GM15510 (cell line): ENCODE measurements around the gene DR1.

Source experiments
- POLR2A ChIP-seq: IDR thresholded peaks from 3 replicates; pipeline ENCODE4 v1.6.1; 2011; ENCODE audit warnings: borderline replicate concordance; ENCODE audit not compliant: insufficient read length; ENCODE audit errors: extremely low read depth

Gene DR1

GRCh38 chr1:93345633-93346420 lies at the start of gene DR1:
DR1 (plus strand) TSS chr1:93345907; CDS start chr1:93346646, 739 bp downstream.
- peak; percentile 95 for TF ChIP-seq POLR2A

- TF ChIP-seq POLR2A, result no peak
These were observed 49.1 kb upstream of the DR1 start for GRCh38 chr1:93296555-93297154.

DNA sequence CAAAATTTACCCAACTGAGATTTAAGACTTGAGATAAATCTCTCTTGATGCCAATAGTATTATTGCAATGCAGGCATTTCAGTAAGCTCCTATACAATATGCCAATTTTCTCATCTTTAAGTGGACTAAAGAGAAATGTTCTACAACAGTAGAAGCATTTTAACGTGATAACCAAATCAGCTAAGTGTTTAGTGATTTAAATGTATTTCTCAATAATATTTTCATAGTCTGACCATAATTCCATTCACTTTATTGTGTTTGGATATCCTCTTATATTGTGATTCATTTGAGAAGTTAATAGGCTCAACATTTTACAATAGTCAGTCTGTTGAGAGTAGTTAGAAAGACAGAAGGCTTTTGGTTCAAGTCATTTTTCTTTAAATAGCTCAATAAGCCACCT lies 44.6 kb upstream of the DR1 start:
- TF ChIP-seq POLR2A, result no peak

DNA sequence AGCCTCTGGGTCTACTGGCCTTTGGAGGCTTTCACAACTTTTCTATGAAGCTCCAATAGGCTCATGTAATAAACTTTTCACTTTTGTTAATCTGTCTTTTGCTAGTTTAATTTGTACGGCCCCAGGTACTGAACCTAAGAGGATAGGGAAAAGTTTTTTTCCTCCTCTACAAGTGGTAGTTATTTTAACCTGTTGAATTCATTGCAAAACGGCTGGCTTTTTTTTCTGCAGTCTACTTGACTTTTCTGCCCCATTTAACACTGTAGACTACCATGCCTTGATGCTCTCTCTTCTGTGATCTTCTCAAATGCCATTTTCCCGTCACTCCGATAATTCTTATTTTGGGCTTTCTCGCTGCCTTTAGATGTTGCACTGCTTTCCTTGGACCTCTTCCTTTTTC lies 43.6 kb upstream of the DR1 start:
- no peak for TF ChIP-seq POLR2A

DNA sequence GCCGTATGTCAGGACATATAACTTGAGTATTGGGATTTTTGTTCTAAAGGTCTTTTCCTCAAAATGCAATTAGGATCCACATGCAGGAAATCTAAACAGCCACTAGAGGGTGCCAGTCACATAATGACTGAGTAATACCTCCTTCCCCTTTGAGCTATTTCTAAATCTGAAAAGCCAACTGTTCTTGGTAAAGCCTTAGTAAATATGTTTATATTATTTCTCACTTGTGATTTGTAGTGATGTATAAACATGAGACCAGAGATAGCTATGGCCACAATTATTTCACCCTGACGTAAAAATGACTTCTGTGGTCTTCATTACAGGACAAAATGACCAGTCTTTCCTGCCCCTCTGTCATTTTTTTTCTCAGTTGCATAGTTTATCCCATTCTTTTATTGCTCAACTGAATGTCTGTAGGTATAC lies 41.0 kb upstream of the DR1 start:
- no peak for TF ChIP-seq POLR2A

- TF ChIP-seq POLR2A, result no peak
These were observed 38.8 kb upstream of the DR1 start for GRCh38 chr1:93306920-93307319.

DNA sequence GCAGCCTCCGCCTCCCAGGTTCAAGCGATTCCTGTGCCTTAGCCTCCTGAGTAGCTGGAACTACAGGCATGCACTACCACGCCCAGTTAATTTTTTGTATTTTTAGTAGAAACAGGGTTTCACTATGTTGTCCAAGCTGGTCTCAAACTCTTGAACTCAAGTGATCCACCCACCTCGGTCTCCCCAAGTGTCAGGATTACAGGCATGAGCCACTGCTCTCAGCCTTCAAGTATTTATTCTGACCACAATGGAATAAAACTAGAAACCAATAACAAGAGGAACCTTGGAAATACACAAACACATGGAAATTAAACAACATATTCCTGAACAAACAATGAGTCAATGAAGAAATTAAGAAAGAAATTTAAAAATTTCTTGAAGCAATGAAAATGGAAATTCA lies 32.7 kb upstream of the DR1 start:
- no peak for TF ChIP-seq POLR2A

- no peak for TF ChIP-seq POLR2A
These were observed 28.5 kb upstream of the DR1 start for GRCh38 chr1:93317207-93317606.

DNA sequence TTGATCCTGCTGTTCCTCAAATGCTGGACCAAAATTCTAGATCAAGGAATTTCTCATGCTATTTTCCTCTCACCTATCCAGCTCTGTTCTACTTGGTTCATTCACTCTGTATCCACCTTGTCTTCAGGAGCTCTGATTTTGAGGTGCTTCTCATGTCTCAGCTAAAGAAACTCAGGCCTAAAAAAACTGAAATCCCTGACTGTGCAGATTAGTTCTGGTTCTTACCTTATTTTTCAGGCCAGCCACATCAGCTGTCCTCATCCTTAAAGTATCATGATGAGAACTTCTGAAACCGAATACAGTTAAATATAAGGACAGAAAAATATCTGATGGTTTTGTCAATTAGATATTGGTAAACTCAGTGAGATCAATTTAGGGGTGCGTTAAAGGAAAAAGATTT lies 27.8 kb upstream of the DR1 start:
- no peak for TF ChIP-seq POLR2A

GRCh38 chr1:93321720-93322119 lies 24.0 kb upstream of the DR1 start:
- TF ChIP-seq POLR2A, result no peak

DNA sequence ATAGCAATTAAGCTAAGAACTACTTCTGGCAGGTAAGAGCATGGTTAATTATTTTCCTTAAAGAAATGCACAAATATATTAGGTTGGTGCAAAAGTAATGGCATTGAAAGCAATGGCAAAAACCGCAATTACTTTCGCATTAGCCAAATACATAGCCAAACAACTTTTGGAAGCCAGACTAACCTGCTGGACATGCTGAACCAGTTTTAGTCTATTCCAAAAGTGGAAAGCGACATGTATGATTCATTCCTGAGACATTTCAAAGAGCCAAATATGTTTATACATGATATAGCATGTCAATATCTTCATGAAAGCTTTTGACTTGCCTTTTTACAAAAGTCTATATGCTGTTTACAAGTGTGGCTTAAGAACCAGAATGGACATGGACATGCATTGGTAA lies 23.4 kb upstream of the DR1 start:
- TF ChIP-seq POLR2A, result no peak

DNA sequence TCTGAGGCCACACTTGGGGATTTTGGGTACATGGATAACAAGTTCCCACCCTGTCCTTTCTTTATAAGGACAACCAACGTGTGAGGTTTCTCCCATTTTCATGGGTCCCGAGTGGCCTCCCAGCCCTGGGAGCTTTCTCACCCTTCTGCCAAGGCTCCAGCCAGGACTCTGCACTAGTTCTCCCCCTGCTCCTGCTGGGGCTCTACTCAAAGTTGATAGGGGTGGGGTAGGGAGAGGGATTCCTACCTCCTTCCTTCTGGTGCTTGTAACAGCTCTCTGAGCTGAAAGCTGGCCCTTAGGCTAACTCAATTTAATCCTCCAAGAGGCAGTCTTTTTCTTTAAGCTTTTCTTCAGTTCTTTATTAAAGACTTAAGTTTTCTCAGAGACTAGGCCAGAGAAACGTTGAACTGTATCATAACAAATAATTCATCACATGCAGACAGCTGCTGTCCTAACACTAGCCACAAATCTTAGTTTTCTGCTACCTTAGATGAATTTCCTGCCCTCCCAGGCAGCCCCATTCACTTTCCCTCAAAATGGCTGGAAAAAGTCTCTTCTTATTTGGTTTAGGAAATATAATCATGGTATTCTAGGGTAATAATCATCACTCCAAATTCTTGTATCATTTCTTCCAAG lies 22.4 kb upstream of the DR1 start:
- no peak for TF ChIP-seq POLR2A

DNA sequence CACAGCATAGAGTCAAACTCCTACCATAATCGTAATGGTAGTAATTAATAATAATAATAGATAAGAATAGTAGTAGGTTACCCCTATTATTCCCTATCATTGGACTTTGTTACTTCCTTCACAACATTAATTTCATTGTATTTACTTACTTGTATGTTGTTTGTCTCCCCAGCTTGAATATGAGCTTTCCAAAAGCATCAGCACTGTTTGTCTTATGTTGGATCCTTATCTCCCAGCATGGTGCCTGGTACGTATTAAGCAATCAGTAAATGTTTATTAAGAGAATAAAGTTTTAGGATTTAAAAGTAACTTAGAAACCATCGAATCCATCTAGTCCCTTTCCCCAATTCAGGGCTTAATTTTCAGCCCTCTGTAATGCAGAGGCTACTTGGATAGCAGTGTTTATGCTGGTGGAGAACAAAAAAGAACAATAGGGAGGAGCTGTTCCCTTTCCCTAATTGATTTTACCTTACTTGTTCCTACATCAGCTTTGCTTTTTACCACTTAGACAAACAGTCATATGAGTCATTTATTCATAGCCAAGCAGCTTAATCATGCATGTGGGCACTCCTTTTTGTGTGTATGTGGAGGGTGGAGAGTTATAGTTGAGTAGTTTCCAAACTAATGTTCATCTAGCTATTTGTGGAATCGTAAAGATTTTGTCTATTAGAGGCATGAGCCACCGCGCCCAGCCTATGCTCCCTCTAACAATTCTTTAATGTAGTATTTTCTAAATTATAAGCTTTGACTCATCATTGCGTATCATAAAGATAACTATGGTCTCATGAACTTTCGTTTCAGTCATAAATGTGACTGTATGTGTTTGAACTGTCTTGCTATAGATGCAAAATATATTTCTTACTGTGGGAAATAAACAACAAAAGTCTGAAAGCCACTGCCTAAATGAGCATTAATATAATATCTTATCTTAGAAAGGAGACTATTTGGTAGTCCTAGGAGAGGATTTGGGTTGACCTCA lies 20.9 kb upstream of the DR1 start:
- no peak for TF ChIP-seq POLR2A
